ENCODE results near the gene HMG20A. TPM values are rescaled to one million over a fixed set of nuclear protein-coding genes. Genes with fewer than 3 reads are reported as not detected.

Gene HMG20A
- total RNA-seq, 2 donors from 2014 or later = 49.8 to 58.2 TPM

DNA sequence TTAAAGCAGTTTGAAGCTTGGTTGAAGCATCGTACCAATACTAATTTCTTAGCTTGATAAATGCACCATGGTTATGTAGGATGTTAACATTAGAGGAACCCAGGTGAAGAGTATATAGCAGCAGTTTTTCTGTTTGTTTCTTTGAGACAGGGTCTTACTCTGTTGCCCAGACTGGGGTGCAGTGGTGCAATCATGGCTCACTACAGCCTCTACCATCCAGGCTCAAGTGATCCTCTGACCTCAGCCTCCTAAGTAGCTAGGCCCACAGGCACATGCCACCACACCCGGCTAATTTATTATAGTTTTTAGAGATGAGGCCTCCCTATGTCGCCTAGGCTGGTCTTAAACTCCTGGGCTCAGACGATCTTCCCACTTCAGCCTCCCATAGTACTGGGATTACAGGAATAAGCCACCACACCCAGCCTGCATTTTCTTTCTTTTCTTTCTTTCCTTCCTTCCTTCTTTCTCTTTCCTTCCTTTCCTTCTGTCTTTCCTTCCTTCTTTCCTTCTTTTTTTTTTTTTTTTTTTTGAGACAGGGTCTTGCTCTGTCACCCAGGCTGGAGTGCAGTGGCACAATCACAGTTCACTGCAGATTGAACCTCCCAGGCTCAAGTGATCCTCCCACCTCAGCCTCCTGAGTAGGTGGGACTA lies 6.9 kb upstream of the HMG20A start:
- no peak overlapping the region for H3K4me3 ChIP-seq (ENCODE audit: low read length)
- no peaks in the 10 kb centered on the region for H3K9me3 Mint-ChIP-seq
- no peak for DNase-seq
- peaks cover 18% of the 10 kb centered on the region for H3K4me1 Mint-ChIP-seq
- WGBS, 2 experiments (ENCODE audit: insufficient coverage in 1 of 2, insufficient read length in 1 of 2) = 93 to 100% methylated on average over 4 of the region's 4 CpGs
- H3K27me3 ChIP-seq (ENCODE audit: control insufficient read depth, insufficient read depth, low read length, poor library complexity, severe bottlenecking) = no peaks in the 10 kb centered on the region
- H3K9me3 ChIP-seq (ENCODE audit: control insufficient read depth, low read length) = no peaks in the 10 kb centered on the region
- H3K27me3 Mint-ChIP-seq (ENCODE audit: insufficient read depth) = peaks cover 14% of the 10 kb centered on the region
- H3K4me3 Mint-ChIP-seq = no peak overlapping the region
- no peak overlapping the region for H3K9ac ChIP-seq (ENCODE audit: extremely low read depth, low read length, poor library complexity, severe bottlenecking)
- no peak overlapping the region for H3K27ac Mint-ChIP-seq
- TF ChIP-seq CTCF (conservative IDR thresholded peaks at IDR 0.05) = no peak
- H3K27ac ChIP-seq (ENCODE audit: low read depth, low read length) = no peak overlapping the region
- no peaks in the 10 kb centered on the region for H3K36me3 Mint-ChIP-seq (ENCODE audit: low read depth)
- H3K36me3 ChIP-seq (ENCODE audit: control insufficient read depth, insufficient read depth, low read length) = no peaks in the 10 kb centered on the region
- H3K4me1 ChIP-seq (ENCODE audit: control insufficient read depth, insufficient read depth, low read length) = peaks cover 4% of the 10 kb centered on the region

GRCh38 chr15:77414789-77415442 lies 5.8 kb upstream of the HMG20A start:
- peaks cover 4% of the 10 kb centered on the region for H3K4me1 ChIP-seq (ENCODE audit: control insufficient read depth, insufficient read depth, low read length)
- H3K4me3 ChIP-seq (ENCODE audit: low read length) = no peak overlapping the region
- WGBS, 2 experiments (ENCODE audit: insufficient coverage in 1 of 2, insufficient read length in 1 of 2) = 90 to 100% methylated on average over 1 to 2 of the region's 2 CpGs
- no peaks in the 10 kb centered on the region for H3K27me3 ChIP-seq (ENCODE audit: control insufficient read depth, insufficient read depth, low read length, poor library complexity, severe bottlenecking)
- no peaks in the 10 kb centered on the region for H3K9me3 ChIP-seq (ENCODE audit: control insufficient read depth, low read length)
- H3K4me1 Mint-ChIP-seq = peaks cover 17% of the 10 kb centered on the region
- H3K36me3 Mint-ChIP-seq (ENCODE audit: low read depth) = no peaks in the 10 kb centered on the region
- no peak overlapping the region for H3K27ac ChIP-seq (ENCODE audit: low read depth, low read length)
- H3K9ac ChIP-seq (ENCODE audit: extremely low read depth, low read length, poor library complexity, severe bottlenecking) = no peak overlapping the region
- H3K27me3 Mint-ChIP-seq (ENCODE audit: insufficient read depth) = peaks cover 16% of the 10 kb centered on the region
- H3K27ac Mint-ChIP-seq = no peak overlapping the region
- H3K9me3 Mint-ChIP-seq = no peaks in the 10 kb centered on the region
- no peak overlapping the region for H3K4me3 Mint-ChIP-seq
- no peak for DNase-seq
- H3K36me3 ChIP-seq (ENCODE audit: control insufficient read depth, insufficient read depth, low read length) = no peaks in the 10 kb centered on the region
- TF ChIP-seq CTCF (conservative IDR thresholded peaks at IDR 0.05) = no peak

DNA sequence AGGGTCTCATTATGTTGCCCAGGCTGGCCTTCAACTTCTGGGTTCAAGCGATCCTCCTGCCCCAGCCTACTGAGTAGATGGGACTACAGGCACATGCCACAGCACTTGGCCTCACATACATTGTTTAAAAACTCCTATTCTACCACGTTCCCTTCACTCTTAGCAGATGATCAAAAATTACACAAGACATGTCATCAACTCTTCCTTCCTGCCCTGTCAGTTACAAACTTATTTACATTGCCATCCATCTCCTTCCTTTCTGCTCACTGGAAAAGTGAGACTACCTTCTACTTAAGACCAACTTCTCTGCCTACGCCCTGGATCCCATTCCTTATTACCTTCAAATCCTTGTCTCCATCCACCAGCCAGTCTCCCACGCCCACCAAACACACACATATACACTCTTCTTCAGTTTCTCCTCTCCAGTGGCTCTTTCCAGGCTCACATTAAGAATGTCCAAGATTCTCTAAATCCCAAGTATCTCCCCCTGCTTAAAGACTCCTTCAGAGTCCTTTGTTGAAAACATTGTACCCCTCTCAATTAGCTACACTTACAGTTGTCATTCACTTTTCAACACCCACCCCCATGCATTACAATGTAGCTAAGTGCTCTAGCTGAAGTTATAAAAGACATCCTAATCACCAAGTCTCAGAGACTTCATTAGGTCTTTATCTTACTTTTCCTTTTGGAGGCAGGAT lies 5.1 kb upstream of the HMG20A start:
- H3K9me3 ChIP-seq (ENCODE audit: control insufficient read depth, low read length) = no peaks in the 10 kb centered on the region
- WGBS, 2 experiments (ENCODE audit: insufficient coverage in 1 of 2, insufficient read length in 1 of 2) = 83 to 91% methylated on average over 4 of the region's 4 CpGs
- H3K9me3 Mint-ChIP-seq = no peaks in the 10 kb centered on the region
- H3K27me3 ChIP-seq (ENCODE audit: control insufficient read depth, insufficient read depth, low read length, poor library complexity, severe bottlenecking) = no peaks in the 10 kb centered on the region
- H3K9ac ChIP-seq (ENCODE audit: extremely low read depth, low read length, poor library complexity, severe bottlenecking) = no peak overlapping the region
- no peaks in the 10 kb centered on the region for H3K36me3 ChIP-seq (ENCODE audit: control insufficient read depth, insufficient read depth, low read length)
- peaks cover 4% of the 10 kb centered on the region for H3K4me1 ChIP-seq (ENCODE audit: control insufficient read depth, insufficient read depth, low read length)
- TF ChIP-seq CTCF (conservative IDR thresholded peaks at IDR 0.05) = no peak
- H3K4me3 Mint-ChIP-seq = no peak overlapping the region
- no peaks in the 10 kb centered on the region for H3K36me3 Mint-ChIP-seq (ENCODE audit: low read depth)
- DNase-seq = no peak
- peaks cover 17% of the 10 kb centered on the region for H3K4me1 Mint-ChIP-seq
- H3K27ac Mint-ChIP-seq = no peak overlapping the region
- H3K27me3 Mint-ChIP-seq (ENCODE audit: insufficient read depth) = peaks cover 16% of the 10 kb centered on the region
- no peak overlapping the region for H3K27ac ChIP-seq (ENCODE audit: low read depth, low read length)
- no peak overlapping the region for H3K4me3 ChIP-seq (ENCODE audit: low read length)
